Spleen (tissue), 11 donors: ENCODE results near the gene SNRNP200. TPM values are rescaled to one million over a fixed set of nuclear protein-coding genes. Genes with fewer than 3 reads are reported as not detected.

Source experiments
- DNase-seq: peaks from one replicate; pipeline ENCODE4 v3.0.0-alpha.2; 2020
- H3K27ac ChIP-seq, 8 donors: fragments of 200-600 bp; sonication (generic) in 7 of 8; 1 replicate in 4 of 8; 2 replicates in 4 of 8; pipeline versions ENCODE4 v1.5.0 to v1.8.0; 2016 to 2021; ENCODE audit warnings: inconsistent platforms in 4 of 8, mild to moderate bottlenecking in 4 of 8, moderate library complexity in 1 of 8
- H3K27me3 ChIP-seq, 7 donors: fragments of 200-600 bp; sonication (generic) in 6 of 7; replicated peaks in 1 of 7; 1 replicate in 4 of 7; 2 replicates in 3 of 7; pipeline versions ENCODE4 v1.5.0 to v1.8.0; 2016 to 2021; ENCODE audit warnings: inconsistent platforms in 3 of 7, mild to moderate bottlenecking in 1 of 7
- H3K36me3 ChIP-seq, 6 donors: fragments of 200-600 bp; sonication (generic) in 5 of 6; 1 replicate in 4 of 6; 2 replicates in 2 of 6; pipeline versions ENCODE4 v1.5.0 to v1.8.0; 2016 to 2021; ENCODE audit warnings: inconsistent platforms in 2 of 6
- H3K4me1 ChIP-seq, 6 donors: fragments of 200-600 bp; sonication (generic) in 5 of 6; 1 replicate in 3 of 6; 2 replicates in 3 of 6; pipeline versions ENCODE4 v1.5.0 to v1.8.0; 2016 to 2021; ENCODE audit warnings: inconsistent platforms in 3 of 6
- H3K4me3 ChIP-seq, 8 donors: fragments of 200-600 bp; sonication (generic) in 7 of 8; 1 replicate in 4 of 8; 2 replicates in 4 of 8; pipeline versions ENCODE4 v1.5.0 to v1.8.0; 2016 to 2021; ENCODE audit warnings: inconsistent platforms in 4 of 8, mild to moderate bottlenecking in 4 of 8, moderate library complexity in 2 of 8
- H3K9me3 ChIP-seq, 8 donors: fragments of 200-600 bp; sonication (generic) in 7 of 8; 1 replicate in 4 of 8; 2 replicates in 4 of 8; pipeline versions ENCODE4 v1.5.0 to v1.8.0; 2016 to 2021; ENCODE audit warnings: inconsistent platforms in 4 of 8
- CTCF ChIP-seq, 11 experiments: fragments of 200-600 bp in 7 of 11; fragments of 450-650 bp in 4 of 11; sonication (generic) in 4 of 11; IDR thresholded peaks in 8 of 11; conservative IDR thresholded peaks in 3 of 11; 1 replicate in 7 of 11; 2 replicates in 4 of 11; pipeline versions ENCODE4 v1.4.0 to v1.8.0; 2016 to 2021; ENCODE audit warnings: antibody characterized with exemption in 11 of 11, inconsistent platforms in 4 of 11, mild to moderate bottlenecking in 1 of 11
- POLR2A ChIP-seq, 3 donors: fragments of 450-650 bp; IDR thresholded peaks; one replicate each; pipeline ENCODE4 v1.5.1; 2017; ENCODE audit warnings: antibody characterized with exemption in 3 of 3, mild to moderate bottlenecking in 1 of 3
- POLR2AphosphoS5 ChIP-seq, 3 donors: sonication (generic); formaldehyde crosslinking; IDR thresholded peaks; one replicate each; pipeline ENCODE4 v1.5.1; 2017; ENCODE audit warnings: antibody characterized with exemption in 3 of 3
- WGBS, 5 donors: extraction: QIAGEN DNeasy Blood & Tissue Kit in 3 of 5; methylation state at CpG; one replicate each; pipeline versions ENCODE4 v1.1.5 to v1.1.7; 2013 to 2018; 5-methylcytosine and 5-hydroxymethylcytosine counted together
- intact Hi-C: fragments of 100-400 bp; cut with DNase I; formaldehyde crosslinking; loops from one replicate; pipeline ENCODE4 v1.15.0; 2023; ENCODE audit warnings: low total_unique reads
- polyA plus RNA-seq, 3 donors: library from polyadenylated mRNA; stranded (reverse); fragments of 200-250 nt; gene quantifications; one replicate each; pipeline ENCODE4 v1.2.1, GENCODE V29; 2013
- total RNA-seq, 7 donors: library from RNA; depleted of rRNA in 3 of 7; stranded (reverse); fragments of >200 nt in 3 of 7; fragmentation: NEBNext Ultra II Directional in 4 of 7; extraction: Animal tissue kit (Norgen Biotek cat#: 25700) in 4 of 7; gene quantifications; one replicate each; pipeline versions ENCODE4 v1.1.0 to v1.2.1, GENCODE V29; 2016 to 2021
- donor health status: healthy with polysubstance abuse.
- donor health status: DM: no; HTN: no; CAD: no; lungs with moderate emphysema.
- donor health status: DM: no; HTN: no; CAD: no.
- donor health status: Bipolar disorder and iron deficiency.
- donor health status: healthy.
- donor health status: DM: no; HTN: no; CAD: no.
- donor health status: DM: yes; HTN: yes; CAD: no.

SNRNP200 gene
- total and polyA plus RNA-seq, 10 donors: 60.5 to 139 (median 118) TPM

- no peak for DNase-seq
- Histone ChIP-seq H3K36me3 (peaks cover 0 to 11% (median 0%) of the 10 kb centered on the region in 6 donors), H3K27me3 (peaks cover 0 to 40% (median 5%) of the 10 kb centered on the region in 7 donors), H3K9me3 (no peaks in the 10 kb centered on the region), H3K4me1 (peaks cover 7 to 53% (median 27%) of the 10 kb centered on the region in 6 donors), H3K27ac (peak overlapping the region in 4 of 8 donors; percentile 71 to 83 (median 80)), H3K4me3 (peak overlapping the region in 1 of 8 donors; percentile 80)
- TF ChIP-seq POLR2A (IDR thresholded peaks at IDR 0.05) (no peak), CTCF (IDR thresholded peaks at IDR 0.05 in 8 of 11, conservative IDR thresholded peaks at IDR 0.05 in 3 of 11) (no peak), POLR2AphosphoS5 (IDR thresholded peaks at IDR 0.05) (no peak)
- 96 to 100% (median 98%) methylated on average over 8 of the region's 8 CpGs for WGBS, 5 donors
- intact Hi-C loops: no loop called here
These were observed 21.2 kb upstream of the SNRNP200 start for GRCh38 chr2:96326564-96326963.

- WGBS, 5 donors: 13 to 29% (median 23%) methylated on average over 8 of the region's 8 CpGs
- TF ChIP-seq POLR2A (IDR thresholded peaks at IDR 0.05): peak in 1 of 3 donors; percentile 42
- TF ChIP-seq CTCF (IDR thresholded peaks at IDR 0.05 in 8 of 11, conservative IDR thresholded peaks at IDR 0.05 in 3 of 11): no peak
- peak; percentile 43 to 90 (median 79) for TF ChIP-seq POLR2AphosphoS5 (IDR thresholded peaks at IDR 0.05)
- H3K4me3 ChIP-seq: peak overlapping the region; percentile 43 to 80 (median 58)
- intact Hi-C loops: no loop called here
- H3K9me3 ChIP-seq: no peaks in the 10 kb centered on the region
- DNase-seq: peak; percentile 81
- peaks cover 0 to 40% (median 5%) of the 10 kb centered on the region in 7 donors for H3K27me3 ChIP-seq
- H3K4me1 ChIP-seq: peaks cover 7 to 60% (median 33%) of the 10 kb centered on the region in 6 donors
- H3K36me3 ChIP-seq: peaks cover 0 to 11% (median 0%) of the 10 kb centered on the region in 6 donors
- H3K27ac ChIP-seq: peak overlapping the region in 7 of 8 donors; percentile 30 to 83 (median 71)
These were observed 20.5 kb upstream of the SNRNP200 start for GRCh38 chr2:96325884-96326255.

GRCh38 chr2:96325041-96325883, 19.9 kb upstream of the SNRNP200 start, which contains the start of gene ITPRIPL1:
TSS of gene ITPRIPL1 (plus strand) at chr2:96325317. CDS start at chr2:96325840, 523 bp downstream.
- WGBS, 5 donors: 2 to 3% (median 3%) methylated on average over 51 to 58 of the region's 58 CpGs
- TF ChIP-seq CTCF (IDR thresholded peaks at IDR 0.05 in 8 of 11, conservative IDR thresholded peaks at IDR 0.05 in 3 of 11) (no peak), POLR2A (IDR thresholded peaks at IDR 0.05) (no peak), POLR2AphosphoS5 (IDR thresholded peaks at IDR 0.05) (peak in 2 of 3 donors; percentile 29 to 40)
- no peaks in the 10 kb centered on the region for H3K9me3 ChIP-seq
- peak within 1 kb of the TSS; percentile 43 to 80 (median 58) for H3K4me3 ChIP-seq
- H3K36me3 ChIP-seq: peaks cover 0 to 11% (median 0%) of the 10 kb centered on the region in 6 donors
- peak; percentile 85 for DNase-seq
- peaks cover 7 to 66% (median 39%) of the 10 kb centered on the region in 6 donors for H3K4me1 ChIP-seq
- intact Hi-C loops: no loop called here
- H3K27ac ChIP-seq: peak within 1 kb of the TSS; percentile 30 to 83 (median 66)
- peaks cover 0 to 40% (median 5%) of the 10 kb centered on the region in 7 donors for H3K27me3 ChIP-seq

GRCh38 chr2:96324721-96325040, 19.3 kb upstream of the SNRNP200 start:
- H3K27ac ChIP-seq: peak overlapping the region in 7 of 8 donors; percentile 43 to 83 (median 71)
- peaks cover 0 to 11% (median 0%) of the 10 kb centered on the region in 6 donors for H3K36me3 ChIP-seq
- no peak for DNase-seq
- intact Hi-C loops: no loop called here
- TF ChIP-seq POLR2AphosphoS5 (IDR thresholded peaks at IDR 0.05) (no peak), CTCF (IDR thresholded peaks at IDR 0.05 in 8 of 11, conservative IDR thresholded peaks at IDR 0.05 in 3 of 11) (no peak), POLR2A (IDR thresholded peaks at IDR 0.05) (no peak)
- H3K4me1 ChIP-seq: peaks cover 7 to 72% (median 42%) of the 10 kb centered on the region in 6 donors
- H3K27me3 ChIP-seq: peaks cover 0 to 40% (median 5%) of the 10 kb centered on the region in 7 donors
- WGBS, 5 donors: 13 to 25% (median 16%) methylated on average over 6 of the region's 6 CpGs
- no peaks in the 10 kb centered on the region for H3K9me3 ChIP-seq
- H3K4me3 ChIP-seq: peak overlapping the region in 7 of 8 donors; percentile 43 to 80 (median 59)
